ENCODE data around the gene LIMS2. TPM values are rescaled to one million over a fixed set of nuclear protein-coding genes. Genes with fewer than 3 reads are reported as not detected.

LIMS2 gene
- total and polyA plus RNA-seq, 12 donors: 148 to 687 (median 160) TPM

DNA sequence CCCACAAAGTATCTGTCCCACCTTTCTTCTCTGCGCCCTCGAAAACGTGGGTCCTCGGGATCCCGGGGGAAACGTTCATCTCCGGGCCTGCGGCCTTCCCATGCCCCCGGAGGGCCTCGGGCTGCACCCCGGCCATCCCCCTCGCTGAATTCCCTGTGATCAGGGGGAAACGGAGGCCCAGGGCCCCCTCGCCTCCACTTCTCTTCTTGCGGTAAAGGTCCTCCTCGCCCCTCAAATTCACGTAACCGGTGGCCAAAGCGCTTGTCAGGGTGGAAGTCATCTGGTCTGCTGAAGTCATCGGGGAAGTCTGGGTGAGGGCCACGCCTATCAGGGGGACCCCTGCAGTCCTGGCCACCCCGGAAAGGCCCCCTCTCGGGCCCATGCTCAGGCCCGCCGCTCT is 38.2 kb upstream of the LIMS2 start:
- peaks cover 0 to 97% (median 20%) of the 10 kb centered on the region in 9 donors for H3K36me3 ChIP-seq
- 94 to 95% methylated on average over 25 of the region's 25 CpGs for WGBS, 2 donors
- peaks cover 0 to 13% (median 0%) of the 10 kb centered on the region in 9 donors for H3K4me1 ChIP-seq
- intact Hi-C loops (cut with DNase I): no loop called here
- DNase-seq (no peak), ATAC-seq (no peak)
- no peak overlapping the region for H3K27ac ChIP-seq
- no peaks in the 10 kb centered on the region for H3K27me3 ChIP-seq
- TF ChIP-seq, protein P1, sequence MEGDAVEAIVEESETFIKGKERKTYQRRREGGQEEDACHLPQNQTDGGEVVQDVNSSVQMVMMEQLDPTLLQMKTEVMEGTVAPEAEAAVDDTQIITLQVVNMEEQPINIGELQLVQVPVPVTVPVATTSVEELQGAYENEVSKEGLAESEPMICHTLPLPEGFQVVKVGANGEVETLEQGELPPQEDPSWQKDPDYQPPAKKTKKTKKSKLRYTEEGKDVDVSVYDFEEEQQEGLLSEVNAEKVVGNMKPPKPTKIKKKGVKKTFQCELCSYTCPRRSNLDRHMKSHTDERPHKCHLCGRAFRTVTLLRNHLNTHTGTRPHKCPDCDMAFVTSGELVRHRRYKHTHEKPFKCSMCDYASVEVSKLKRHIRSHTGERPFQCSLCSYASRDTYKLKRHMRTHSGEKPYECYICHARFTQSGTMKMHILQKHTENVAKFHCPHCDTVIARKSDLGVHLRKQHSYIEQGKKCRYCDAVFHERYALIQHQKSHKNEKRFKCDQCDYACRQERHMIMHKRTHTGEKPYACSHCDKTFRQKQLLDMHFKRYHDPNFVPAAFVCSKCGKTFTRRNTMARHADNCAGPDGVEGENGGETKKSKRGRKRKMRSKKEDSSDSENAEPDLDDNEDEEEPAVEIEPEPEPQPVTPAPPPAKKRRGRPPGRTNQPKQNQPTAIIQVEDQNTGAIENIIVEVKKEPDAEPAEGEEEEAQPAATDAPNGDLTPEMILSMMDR (IDR thresholded peaks at IDR 0.05): no peak
- H3K4me3 ChIP-seq: no peak overlapping the region
- no peaks in the 10 kb centered on the region for H3K9me3 ChIP-seq

DNA sequence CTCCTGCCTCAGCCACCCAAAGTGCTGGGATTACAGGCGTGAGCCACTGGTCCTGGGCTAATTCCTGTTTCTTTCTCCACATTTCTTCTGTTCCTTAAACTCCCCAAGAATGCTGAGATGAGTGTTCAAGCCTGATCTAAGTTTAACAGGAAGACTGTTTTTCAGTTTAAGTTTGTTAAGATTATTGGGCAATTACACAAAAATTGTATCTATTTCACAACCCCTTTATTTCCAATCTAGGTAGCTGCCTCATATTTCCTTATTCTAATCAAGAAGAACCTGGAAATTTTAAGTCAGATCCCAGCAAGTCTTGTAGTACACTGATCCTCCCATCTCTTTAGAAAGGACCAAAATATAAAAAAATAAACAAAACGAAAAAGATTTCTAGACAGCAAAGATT is 37.7 kb upstream of the LIMS2 start:
- Histone ChIP-seq H3K9me3 (no peaks in the 10 kb centered on the region), H3K27ac (no peak overlapping the region), H3K4me1 (peaks cover 0 to 13% (median 0%) of the 10 kb centered on the region in 9 donors), H3K27me3 (no peaks in the 10 kb centered on the region), H3K36me3 (peaks cover 0 to 97% (median 20%) of the 10 kb centered on the region in 9 donors), H3K4me3 (no peak overlapping the region)
- DNase-seq (no peak), ATAC-seq (no peak)
- 88 to 94% methylated on average over 2 of the region's 2 CpGs for WGBS, 2 donors
- intact Hi-C loops (cut with DNase I): no loop called here
- TF ChIP-seq, protein P1 (IDR thresholded peaks at IDR 0.05): no peak

DNA sequence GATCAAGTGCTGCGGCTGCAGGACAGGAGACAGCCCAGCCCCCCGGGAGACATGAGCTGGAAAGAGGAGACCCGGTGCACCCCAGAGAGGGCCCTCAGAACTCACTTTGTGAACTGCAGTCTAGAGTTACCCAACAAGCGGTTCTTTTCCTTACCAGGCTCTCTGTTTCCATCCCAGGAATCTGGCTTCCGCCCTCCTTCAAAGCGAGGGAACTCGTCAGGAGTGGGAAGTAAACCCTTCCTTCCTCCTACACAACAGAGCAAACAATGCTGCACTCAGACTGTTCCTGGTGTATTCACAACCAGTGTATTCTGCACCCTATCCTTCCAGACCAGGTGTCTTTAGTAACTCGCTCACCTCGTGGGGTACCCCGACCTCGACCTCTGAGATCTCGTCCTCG is 34.0 kb upstream of the LIMS2 start:
- no peaks in the 10 kb centered on the region for H3K9me3 ChIP-seq
- no peak overlapping the region for H3K27ac ChIP-seq
- ATAC-seq (no peak), DNase-seq (no peak)
- intact Hi-C loops (cut with DNase I): loop anchor here in 4 of 10 donors (10.0 kb wide), 3 partner anchors 95 to 185 kb away; partner anchors contain the start of gene IWS1 (in 2 of the 4)
- 87 to 92% methylated on average over 13 of the region's 13 CpGs for WGBS, 2 donors
- H3K4me1 ChIP-seq: peaks cover 0 to 25% (median 11%) of the 10 kb centered on the region in 9 donors
- peaks cover 0 to 94% (median 31%) of the 10 kb centered on the region in 9 donors for H3K36me3 ChIP-seq
- no peaks in the 10 kb centered on the region for H3K27me3 ChIP-seq
- H3K4me3 ChIP-seq: no peak overlapping the region
- TF ChIP-seq, protein P1 (IDR thresholded peaks at IDR 0.05): no peak

DNA sequence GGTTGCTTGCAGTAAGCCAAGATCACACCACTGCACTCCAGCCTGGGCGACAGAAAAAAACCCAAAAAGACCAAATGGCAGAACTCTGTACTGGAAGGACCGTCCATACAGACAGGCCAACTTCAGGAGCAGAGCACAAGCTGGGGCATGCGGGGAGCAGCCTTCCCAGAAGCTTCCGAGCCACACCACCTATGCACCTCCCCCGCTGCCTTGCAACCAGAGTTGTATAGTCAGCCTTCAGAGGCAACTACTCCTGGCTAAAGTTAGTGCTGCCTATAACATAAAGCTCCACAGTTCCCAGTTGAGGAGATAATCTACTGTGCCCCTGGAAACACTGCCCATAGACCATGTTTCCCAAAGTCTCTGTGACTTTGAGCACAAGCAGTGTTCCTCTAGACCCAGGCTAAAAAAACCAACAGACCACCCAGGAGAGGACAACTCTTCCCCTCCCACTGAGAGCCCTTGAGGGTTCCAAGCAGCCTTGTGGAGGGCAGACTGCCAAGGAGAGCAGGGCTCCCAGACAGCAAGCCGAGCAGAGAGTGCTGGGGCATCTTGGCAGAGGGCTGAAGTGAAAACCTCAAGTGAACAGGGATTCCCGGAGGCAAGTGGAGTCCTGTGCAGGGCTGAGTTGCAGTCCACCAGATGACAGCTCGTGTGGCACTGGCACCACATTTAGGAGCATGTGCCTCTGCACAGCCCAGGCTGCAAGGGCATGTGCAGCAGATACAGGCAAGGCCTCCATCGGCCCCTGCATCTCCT is 32.7 kb upstream of the LIMS2 start:
- intact Hi-C loops (cut with DNase I): loop anchor here in 4 of 10 donors (10.0 kb wide), 3 partner anchors 97 to 183 kb away; partner anchors contain the start of gene IWS1 (in 2 of the 4)
- DNase-seq: no peak
- Histone ChIP-seq H3K4me3 (no peak overlapping the region), H3K9me3 (no peaks in the 10 kb centered on the region), H3K27ac (peak overlapping the region in 3 of 10 donors; percentile 1 to 22 (median 13)), H3K4me1 (peaks cover 0 to 37% (median 24%) of the 10 kb centered on the region in 9 donors), H3K27me3 (no peaks in the 10 kb centered on the region), H3K36me3 (peaks cover 0 to 91% (median 31%) of the 10 kb centered on the region in 9 donors)
- TF ChIP-seq, protein P1 (IDR thresholded peaks at IDR 0.05): no peak
- 71 to 78% methylated on average over 9 of the region's 9 CpGs for WGBS, 2 donors
- ATAC-seq: peak in 7 of 8 donors; percentile 18 to 79 (median 28)

Data from heart right ventricle (tissue), 16 donors.